Ishikawa (cell line): ENCODE results near the gene MAL.

Source experiments
- CEBPB ChIP-seq: IDR thresholded peaks from 2 replicates; pipeline ENCODE4 v1.6.1; 2012
- CREB1 ChIP-seq: IDR thresholded peaks from 2 replicates; pipeline ENCODE4 v1.6.1; 2012; ENCODE audit warnings: low read depth
- EGR1 ChIP-seq: IDR thresholded peaks from 2 replicates; pipeline ENCODE4 v1.6.1; 2012
- EP300 ChIP-seq: IDR thresholded peaks from 2 replicates; pipeline ENCODE4 v1.6.1; 2012; ENCODE audit warnings: borderline replicate concordance
- FOXM1 ChIP-seq: IDR thresholded peaks from 2 replicates; pipeline ENCODE4 v1.6.1; 2012; ENCODE audit warnings: low read depth, borderline replicate concordance
- MAX ChIP-seq: IDR thresholded peaks from 2 replicates; pipeline ENCODE4 v1.6.1; 2012
- NFIC ChIP-seq: IDR thresholded peaks from 2 replicates; pipeline ENCODE4 v1.6.1; 2012
- RAD21 ChIP-seq: IDR thresholded peaks from 2 replicates; pipeline ENCODE4 v1.6.1; 2012; ENCODE audit warnings: low read depth
- REST ChIP-seq: IDR thresholded peaks from 2 replicates; pipeline ENCODE4 v1.6.1; 2012; ENCODE audit warnings: low read depth, mild to moderate bottlenecking
- TAF1 ChIP-seq: IDR thresholded peaks from 2 replicates; pipeline ENCODE4 v1.6.1; 2012; ENCODE audit warnings: low read depth, mild to moderate bottlenecking
- TCF12 ChIP-seq: IDR thresholded peaks from 2 replicates; pipeline ENCODE4 v1.6.1; 2012; ENCODE audit warnings: low read depth
- USF1 ChIP-seq: IDR thresholded peaks from 2 replicates; pipeline ENCODE4 v1.6.1; 2012
- YY1 ChIP-seq: IDR thresholded peaks from 2 replicates; pipeline ENCODE4 v1.6.1; 2012; ENCODE audit warnings: low read depth
- ZBTB7A ChIP-seq: IDR thresholded peaks from 2 replicates; pipeline ENCODE4 v1.6.1; 2012; ENCODE audit warnings: low read depth

The MAL gene

GRCh38 chr2:95037384-95037839 is 11.9 kb downstream of the MAL start:
- TF ChIP-seq CREB1 (no peak), YY1 (no peak)

- TF ChIP-seq CEBPB (no peak), ZBTB7A (no peak), FOXM1 (no peak), MAX (no peak), EGR1 (no peak), TAF1 (no peak), USF1 (no peak), CREB1 (no peak)
Measured at GRCh38 chr2:95038635-95039298, 13.3 kb downstream of the MAL start.

- TF ChIP-seq YY1: no peak
- no peak for TF ChIP-seq USF1
- TF ChIP-seq NFIC: no peak
- TF ChIP-seq ZBTB7A: no peak
- TF ChIP-seq EGR1: no peak
Measured at GRCh38 chr2:95039363-95039762, 13.9 kb downstream of the MAL start.

GRCh38 chr2:95039978-95040377 is 14.5 kb downstream of the MAL start:
- TF ChIP-seq CEBPB (no peak), MAX (no peak), TAF1 (no peak), REST (no peak), EGR1 (no peak), CREB1 (no peak), RAD21 (no peak), TCF12 (no peak), FOXM1 (no peak), EP300 (no peak)

GRCh38 chr2:95040426-95040825 is 14.9 kb downstream of the MAL start:
- TF ChIP-seq YY1: no peak
- no peak for TF ChIP-seq CEBPB

GRCh38 chr2:95041060-95041823 is 15.7 kb downstream of the MAL start:
- TF ChIP-seq CEBPB: no peak
- TF ChIP-seq TAF1: no peak
- TF ChIP-seq EP300: no peak
- TF ChIP-seq ZBTB7A: no peak
- no peak for TF ChIP-seq CREB1
- no peak for TF ChIP-seq YY1
- no peak for TF ChIP-seq MAX
- TF ChIP-seq RAD21: no peak
- no peak for TF ChIP-seq USF1
- no peak for TF ChIP-seq FOXM1

- TF ChIP-seq USF1 (no peak), EGR1 (no peak)
Measured at GRCh38 chr2:95041824-95042442, 16.4 kb downstream of the MAL start.
